Measurements from ENCODE around the gene RAB11FIP3. TPM values are rescaled to one million over a fixed set of nuclear protein-coding genes. Genes with fewer than 3 reads are reported as not detected.
"Not testable (repeated sequence)": the region's sequence is repeated elsewhere in the genome, so short reads cannot be mapped to it uniquely, and the experiment has no call there.

Gene RAB11FIP3
- total RNA-seq, 2 donors from 2014 or later, result 21.9 to 53.4 TPM

GRCh38 chr16:495127-495748 lies 69.8 kb downstream of the RAB11FIP3 start:
- peak in 1 of 2 donors; percentile 45 for ATAC-seq
- Mint-ChIP-seq H3K4me1 (ENCODE audit: low read depth in 2 of 2) (peaks cover 0 to 6% of the 10 kb centered on the region in 2 donors), H3K4me3 (no peak overlapping the region), H3K27me3 (no peaks in the 10 kb centered on the region), H3K36me3 (no peaks in the 10 kb centered on the region), H3K9me3 (no peaks in the 10 kb centered on the region), H3K27ac (no peak overlapping the region)
- no peak for DNase-seq (ENCODE audit: low spot score)

GRCh38 chr16:496097-496886 lies 70.8 kb downstream of the RAB11FIP3 start:
- no peaks in the 10 kb centered on the region for H3K36me3 Mint-ChIP-seq
- H3K4me3 Mint-ChIP-seq, result no peak overlapping the region
- no peaks in the 10 kb centered on the region for H3K9me3 Mint-ChIP-seq
- H3K27me3 Mint-ChIP-seq, result no peaks in the 10 kb centered on the region
- ATAC-seq (no peak), DNase-seq (ENCODE audit: low spot score) (no peak)
- H3K4me1 Mint-ChIP-seq (ENCODE audit: low read depth in 2 of 2), result peaks cover 0 to 6% of the 10 kb centered on the region in 2 donors
- H3K27ac Mint-ChIP-seq, result no peak overlapping the region

GRCh38 chr16:497258-497657 lies 71.8 kb downstream of the RAB11FIP3 start:
- no peak overlapping the region for H3K27ac Mint-ChIP-seq
- ATAC-seq, result no peak
- H3K4me1 Mint-ChIP-seq (ENCODE audit: low read depth in 2 of 2), result peaks cover 0 to 6% of the 10 kb centered on the region in 2 donors
- H3K9me3 Mint-ChIP-seq, result no peaks in the 10 kb centered on the region
- no peaks in the 10 kb centered on the region for H3K27me3 Mint-ChIP-seq
- no peaks in the 10 kb centered on the region for H3K36me3 Mint-ChIP-seq
- no peak overlapping the region for H3K4me3 Mint-ChIP-seq
- no peak for DNase-seq (ENCODE audit: low spot score)

DNA sequence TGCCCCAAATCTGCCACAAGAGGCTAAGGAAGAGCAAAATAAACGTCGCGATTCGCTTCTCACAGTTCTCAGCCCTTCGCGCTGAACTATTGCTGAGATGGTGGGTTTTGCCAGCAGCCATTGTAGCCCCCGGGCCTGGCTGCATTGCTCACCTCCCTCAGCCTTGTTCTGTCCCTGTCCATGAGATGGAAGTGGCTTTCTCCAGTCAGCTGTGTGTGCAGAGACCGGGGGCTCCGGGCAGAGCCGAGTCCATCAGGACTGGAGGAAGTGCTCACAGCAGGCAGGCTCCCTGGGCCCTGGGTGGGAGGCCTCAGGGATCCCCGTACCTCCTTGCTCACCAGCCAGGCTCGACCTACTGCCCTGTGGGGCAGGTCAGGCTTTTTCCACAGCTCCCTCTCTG lies 74.5 kb downstream of the RAB11FIP3 start:
- no peak overlapping the region for H3K27ac Mint-ChIP-seq
- ATAC-seq, result no peak
- H3K4me1 Mint-ChIP-seq (ENCODE audit: low read depth in 2 of 2), result peaks cover 0 to 9% of the 10 kb centered on the region in 2 donors

DNA sequence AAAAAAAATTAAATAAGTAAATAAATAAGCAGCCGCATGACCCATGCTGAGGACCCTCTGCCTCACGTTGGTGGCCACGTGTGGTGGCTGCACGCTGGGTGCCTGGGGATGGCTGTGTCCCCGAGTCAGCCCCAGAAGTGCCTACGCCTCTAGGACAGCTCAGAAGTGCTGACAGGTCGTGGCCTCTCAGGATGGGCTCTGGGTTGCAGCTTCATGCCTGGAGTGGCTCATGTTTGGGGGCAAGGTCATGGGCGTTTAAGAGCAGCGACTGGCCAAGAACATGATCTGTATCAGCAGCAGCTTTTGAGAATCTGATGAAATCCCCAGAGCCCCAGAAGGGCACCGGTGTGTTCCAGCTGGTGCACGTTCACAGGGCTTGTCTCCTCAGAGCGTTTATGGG lies 75.3 kb downstream of the RAB11FIP3 start:
- ATAC-seq, result no peak
- no peaks in the 10 kb centered on the region for H3K27me3 Mint-ChIP-seq
- DNase-seq (ENCODE audit: low spot score), result no peak
- no peak overlapping the region for H3K27ac Mint-ChIP-seq
- no peaks in the 10 kb centered on the region for H3K9me3 Mint-ChIP-seq
- no peaks in the 10 kb centered on the region for H3K36me3 Mint-ChIP-seq
- H3K4me1 Mint-ChIP-seq (ENCODE audit: low read depth in 2 of 2), result peaks cover 0 to 6% of the 10 kb centered on the region in 2 donors
- H3K4me3 Mint-ChIP-seq, result no peak overlapping the region

More for the DNA sequence above, 74.5 kb downstream of the RAB11FIP3 start:
- H3K9me3 Mint-ChIP-seq, result no peaks in the 10 kb centered on the region
- H3K36me3 Mint-ChIP-seq, result no peaks in the 10 kb centered on the region
- no peak overlapping the region for H3K4me3 Mint-ChIP-seq
- no peak for DNase-seq (ENCODE audit: low spot score)
- no peaks in the 10 kb centered on the region for H3K27me3 Mint-ChIP-seq

DNA sequence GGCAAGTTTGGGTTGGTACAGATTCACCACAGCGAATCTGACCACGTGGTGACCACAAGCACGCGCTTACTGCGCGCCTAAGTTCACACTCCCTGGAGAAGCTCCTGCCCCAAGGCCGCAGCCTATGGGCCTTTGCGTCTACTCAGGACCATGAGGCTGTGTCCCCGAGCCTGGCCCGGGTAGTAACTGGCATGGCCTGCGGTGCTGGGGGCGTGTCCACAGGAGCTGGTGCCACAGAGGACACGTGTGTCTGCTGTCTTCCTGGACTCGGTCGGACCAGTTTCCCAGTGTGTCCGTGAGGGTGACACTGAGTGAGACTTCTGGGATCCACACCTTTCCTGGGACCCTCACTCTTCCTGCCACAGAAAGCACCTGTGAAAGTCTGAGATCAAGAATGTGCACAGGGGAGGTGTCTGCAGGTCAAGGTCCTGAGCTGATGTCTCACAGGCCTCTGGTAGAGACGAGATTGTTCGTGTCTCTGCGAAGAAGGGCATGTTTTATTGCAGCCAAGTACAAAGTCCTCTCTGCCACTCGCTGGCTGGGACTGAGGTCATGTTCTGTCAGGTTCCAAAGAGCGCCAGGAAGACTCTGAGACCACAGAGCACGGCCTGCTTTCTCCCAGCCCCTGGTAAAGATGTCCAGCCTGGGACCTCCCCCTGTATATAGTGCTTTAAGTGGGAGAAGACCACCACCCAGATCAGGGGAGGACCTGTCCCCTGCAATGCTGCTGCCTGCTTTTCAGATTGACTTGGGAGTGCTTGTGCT lies 76.9 kb downstream of the RAB11FIP3 start:
- Mint-ChIP-seq H3K27ac (no peak overlapping the region), H3K9me3 (no peaks in the 10 kb centered on the region), H3K36me3 (no peaks in the 10 kb centered on the region), H3K27me3 (no peaks in the 10 kb centered on the region), H3K4me1 (ENCODE audit: low read depth in 2 of 2) (peaks cover 0 to 5% of the 10 kb centered on the region in 2 donors), H3K4me3 (no peak overlapping the region)
- DNase-seq (ENCODE audit: low spot score) (no peak), ATAC-seq (peak in 1 of 2 donors; percentile 58)

DNA sequence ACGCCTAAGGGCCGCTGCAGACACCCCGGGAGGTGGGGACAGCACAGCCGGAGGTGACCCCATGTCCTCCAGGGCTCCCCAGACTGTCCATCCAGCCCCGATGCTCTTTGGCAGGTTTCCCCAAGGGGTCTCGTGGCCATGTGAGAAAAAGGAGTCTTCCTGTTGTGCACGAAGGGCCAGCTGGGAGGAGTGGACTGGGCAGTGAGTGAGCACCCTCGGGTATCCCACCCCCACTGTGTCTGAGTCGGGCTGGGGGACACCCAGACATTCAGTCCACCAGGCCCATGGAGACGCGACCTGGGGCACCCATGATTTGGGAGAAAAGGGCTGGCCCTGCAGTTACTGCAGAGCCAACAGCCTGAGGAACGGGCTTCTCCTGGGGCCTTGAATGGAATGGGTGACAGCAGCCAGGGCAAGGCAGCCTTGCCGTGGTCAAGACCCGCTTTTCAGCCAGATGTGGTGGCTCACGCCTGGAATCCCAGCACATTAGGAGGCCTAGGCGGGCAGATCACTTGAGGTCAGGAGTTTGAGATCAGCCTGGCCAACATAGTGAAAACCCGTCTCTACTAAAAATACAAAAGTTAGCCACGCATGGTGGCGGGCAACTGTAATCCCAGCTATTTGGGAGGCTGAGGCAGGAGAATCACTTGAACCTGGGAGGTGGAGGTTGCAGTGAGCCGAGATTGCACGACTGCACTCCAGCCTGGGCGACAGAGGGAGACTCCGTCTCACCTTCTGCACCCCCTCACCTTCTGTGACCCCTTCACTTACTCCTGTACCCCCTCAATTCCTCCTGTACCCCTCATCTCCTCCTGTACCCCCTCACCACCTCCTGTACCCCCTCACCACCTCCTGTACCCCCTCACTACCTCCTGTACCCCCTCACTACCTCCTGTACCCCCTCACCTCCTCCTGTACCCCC lies 78.0 kb downstream of the RAB11FIP3 start:
- no peaks in the 10 kb centered on the region for H3K36me3 Mint-ChIP-seq
- no peaks in the 10 kb centered on the region for H3K27me3 Mint-ChIP-seq
- H3K4me1 Mint-ChIP-seq (ENCODE audit: low read depth in 2 of 2), result peaks cover 0 to 3% of the 10 kb centered on the region in 2 donors
- no peak overlapping the region for H3K4me3 Mint-ChIP-seq
- no peaks in the 10 kb centered on the region for H3K9me3 Mint-ChIP-seq
- DNase-seq (ENCODE audit: low spot score) (no peak), ATAC-seq (peak in 1 of 2 donors; percentile 55)
- no peak overlapping the region for H3K27ac Mint-ChIP-seq

- H3K27ac Mint-ChIP-seq, result no peak overlapping the region
- ATAC-seq, result no peak
- H3K4me1 Mint-ChIP-seq (ENCODE audit: low read depth in 2 of 2), result peaks cover 3 to 4% of the 10 kb centered on the region in 2 donors
- no peaks in the 10 kb centered on the region for H3K36me3 Mint-ChIP-seq
- no peak overlapping the region for H3K4me3 Mint-ChIP-seq
- no peak for DNase-seq (ENCODE audit: low spot score)
- H3K9me3 Mint-ChIP-seq, result no peaks in the 10 kb centered on the region
- no peaks in the 10 kb centered on the region for H3K27me3 Mint-ChIP-seq
Observed at GRCh38 chr16:505479-506245, 80.2 kb downstream of the RAB11FIP3 start.

GRCh38 chr16:506246-506546 lies 80.7 kb downstream of the RAB11FIP3 start:
- no peak for ATAC-seq
- H3K36me3 Mint-ChIP-seq, result no peaks in the 10 kb centered on the region
- no peak overlapping the region for H3K27ac Mint-ChIP-seq
- H3K9me3 Mint-ChIP-seq, result no peaks in the 10 kb centered on the region
- H3K4me1 Mint-ChIP-seq (ENCODE audit: low read depth in 2 of 2), result peaks cover 3 to 4% of the 10 kb centered on the region in 2 donors
- no peaks in the 10 kb centered on the region for H3K27me3 Mint-ChIP-seq
- DNase-seq (ENCODE audit: low spot score), result no peak
- no peak overlapping the region for H3K4me3 Mint-ChIP-seq

GRCh38 chr16:507527-507926 lies 82.1 kb downstream of the RAB11FIP3 start:
- not testable (repeated sequence) for H3K27ac Mint-ChIP-seq; H3K4me3 Mint-ChIP-seq; H3K36me3 Mint-ChIP-seq; H3K27me3 Mint-ChIP-seq; DNase-seq (ENCODE audit: low spot score); H3K4me1 Mint-ChIP-seq (ENCODE audit: low read depth in 2 of 2); H3K9me3 Mint-ChIP-seq; ATAC-seq

GRCh38 chr16:507996-508395 lies 82.5 kb downstream of the RAB11FIP3 start:
- ATAC-seq (no peak), DNase-seq (ENCODE audit: low spot score) (no peak)
- H3K4me1 Mint-ChIP-seq (ENCODE audit: low read depth in 2 of 2), result peaks cover under 1 to 4% of the 10 kb centered on the region in 2 donors
- H3K4me3 Mint-ChIP-seq, result no peak overlapping the region
- H3K9me3 Mint-ChIP-seq, result no peaks in the 10 kb centered on the region
- no peaks in the 10 kb centered on the region for H3K27me3 Mint-ChIP-seq
- H3K36me3 Mint-ChIP-seq, result no peaks in the 10 kb centered on the region
- no peak overlapping the region for H3K27ac Mint-ChIP-seq

DNA sequence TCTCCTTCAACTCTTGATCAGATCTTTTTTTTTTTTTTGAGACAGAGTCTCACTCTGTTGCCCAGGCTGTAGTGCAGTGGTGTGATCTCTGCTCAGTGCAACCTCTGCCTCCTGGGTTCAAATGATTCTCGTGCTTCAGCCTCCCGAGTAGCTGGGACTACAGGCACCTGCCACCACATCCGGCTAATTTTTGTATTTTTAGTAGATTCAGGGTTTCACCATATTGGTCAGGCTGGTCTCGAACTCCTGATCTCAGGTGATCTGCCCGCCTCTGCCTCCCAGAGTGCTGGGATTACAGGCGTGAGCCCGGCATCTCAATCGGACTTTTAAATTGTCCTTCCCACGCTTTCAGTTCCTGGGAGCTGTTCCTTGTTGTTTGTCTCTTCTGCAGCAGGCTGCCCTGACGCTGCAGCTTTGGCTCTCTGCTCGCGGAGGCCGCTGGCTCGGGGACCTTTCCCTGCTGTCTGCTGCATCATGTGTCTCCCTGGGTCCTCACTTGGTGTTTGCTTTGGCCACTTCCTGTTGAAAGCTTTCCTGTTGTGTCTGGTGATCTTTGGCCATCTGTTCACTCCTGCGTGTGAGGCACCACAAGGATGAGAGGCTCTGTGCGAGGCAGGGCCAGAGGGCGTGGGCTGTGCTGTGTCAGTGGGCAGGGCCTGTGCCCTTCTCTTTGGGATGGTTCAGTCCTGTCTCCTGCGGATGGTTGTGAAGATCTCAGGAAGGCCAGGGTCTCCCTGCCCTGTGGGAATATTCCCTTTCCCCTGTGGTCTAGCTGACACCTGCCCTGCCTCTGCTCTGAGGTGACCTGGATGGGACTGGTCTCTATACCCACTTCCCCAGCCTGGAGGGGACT lies 83.7 kb downstream of the RAB11FIP3 start:
- no peaks in the 10 kb centered on the region for H3K27me3 Mint-ChIP-seq
- no peaks in the 10 kb centered on the region for H3K9me3 Mint-ChIP-seq
- H3K4me1 Mint-ChIP-seq (ENCODE audit: low read depth in 2 of 2), result peaks cover 0 to 4% of the 10 kb centered on the region in 2 donors
- ATAC-seq (peak in 1 of 2 donors; percentile 43), DNase-seq (ENCODE audit: low spot score) (no peak)
- H3K36me3 Mint-ChIP-seq, result no peaks in the 10 kb centered on the region
- H3K4me3 Mint-ChIP-seq, result no peak overlapping the region
- no peak overlapping the region for H3K27ac Mint-ChIP-seq
